Colonic mucosa (tissue), 4 donors: ENCODE data around the gene MESP2. TPM values are rescaled to one million over a fixed set of nuclear protein-coding genes. Genes with fewer than 3 reads are reported as not detected.

Source experiments
- DNase-seq: peaks from one replicate; pipeline ENCODE4 v3.0.0-alpha.2; 2020
- H3K27ac ChIP-seq: fragments of 200-600 bp; one replicate; pipeline ENCODE4 v1.8.0; 2021
- H3K27me3 ChIP-seq: fragments of 200-600 bp; one replicate; pipeline ENCODE4 v1.8.0; 2021
- H3K36me3 ChIP-seq: fragments of 200-600 bp; one replicate; pipeline ENCODE4 v1.8.0; 2021
- H3K4me1 ChIP-seq: fragments of 200-600 bp; one replicate; pipeline ENCODE4 v1.8.0; 2021; ENCODE audit warnings: mild to moderate bottlenecking
- H3K4me3 ChIP-seq: fragments of 200-600 bp; one replicate; pipeline ENCODE4 v1.8.0; 2021
- H3K9ac ChIP-seq, 2 donors: one replicate each; pipeline ENCODE4 v1.7.0; 2013; ENCODE audit warnings: control low read depth in 2 of 2, low read depth in 2 of 2, low read length in 2 of 2
- H3K9me3 ChIP-seq: fragments of 200-600 bp; one replicate; pipeline ENCODE4 v1.8.0; 2021
- CTCF ChIP-seq: fragments of 200-600 bp; IDR thresholded peaks from one replicate; pipeline ENCODE4 v1.8.0; 2022; ENCODE audit warnings: antibody characterized with exemption, mild to moderate bottlenecking
- intact Hi-C: fragments of 100-400 bp; cut with DNase I; formaldehyde crosslinking; loops from one replicate; pipeline ENCODE4 v1.14.1; 2022
- total RNA-seq, 2 donors: library from RNA; stranded (reverse); fragmentation: NEBNext Ultra II Directional in 1 of 2; extraction: Animal tissue kit (Norgen Biotek cat#: 25700) in 1 of 2; gene quantifications; one replicate each; pipeline ENCODE4 v1.2.1, GENCODE V29; 2021
- donor health status: healthy.
- donor health status: DM: no; HTN: no; CAD: no.
- donor health status: DM: no; HTN: no; CAD: no.

Gene MESP2
- total RNA-seq, 2 donors from 2014 or later, result 0.45 to 5.4 TPM

DNA sequence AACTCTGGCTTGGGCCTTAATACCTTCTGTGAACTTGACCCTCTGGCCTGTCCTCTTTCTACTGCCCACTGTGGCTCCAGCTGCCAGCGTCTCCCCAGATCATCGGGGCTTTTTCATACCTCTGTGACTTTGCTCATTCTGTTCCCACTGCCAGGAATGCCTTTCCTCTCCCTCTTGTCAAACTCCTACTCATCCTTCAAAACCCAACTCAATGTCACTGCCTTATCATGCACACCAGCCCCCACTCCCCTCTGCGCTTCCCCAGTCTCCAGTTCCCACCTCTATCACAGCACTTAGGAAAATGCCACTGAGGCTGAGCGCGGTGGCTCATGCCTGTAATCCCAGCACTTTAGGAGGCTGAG, 33.6 kb downstream of the MESP2 start:
- intact Hi-C loops, result no loop called here
- Histone ChIP-seq H3K4me1 (peaks cover 4% of the 10 kb centered on the region), H3K36me3 (no peaks in the 10 kb centered on the region), H3K4me3 (no peak overlapping the region), H3K27ac (no peak overlapping the region), H3K9me3 (no peaks in the 10 kb centered on the region), H3K27me3 (peaks cover 9% of the 10 kb centered on the region), H3K9ac (no peak overlapping the region)
- no peak for TF ChIP-seq CTCF
- no peak for DNase-seq

DNA sequence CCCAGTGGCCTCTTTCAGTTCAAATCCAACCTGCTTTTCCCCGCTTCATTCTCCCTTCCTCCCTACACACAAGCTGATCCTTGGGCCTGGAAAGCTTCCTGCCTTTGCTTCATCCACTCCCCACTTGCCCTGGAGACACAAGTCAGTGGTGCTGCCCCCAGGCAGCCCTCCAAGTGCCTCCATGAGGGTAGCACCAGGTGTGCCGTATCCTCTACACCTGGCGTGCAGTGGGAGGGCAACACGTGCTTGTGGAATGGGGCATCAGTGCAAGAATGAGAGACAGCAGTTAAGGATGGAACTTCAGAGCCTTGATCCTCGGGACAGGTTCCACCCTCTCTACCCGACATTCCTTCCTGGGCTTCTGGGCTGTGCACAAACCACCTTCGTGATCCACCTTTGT, 34.7 kb downstream of the MESP2 start:
- no peaks in the 10 kb centered on the region for H3K9me3 ChIP-seq
- no peak overlapping the region for H3K4me3 ChIP-seq
- H3K27me3 ChIP-seq, result peaks cover 19% of the 10 kb centered on the region
- H3K4me1 ChIP-seq, result peaks cover 4% of the 10 kb centered on the region
- no peak for DNase-seq
- intact Hi-C loops, result no loop called here
- H3K36me3 ChIP-seq, result no peaks in the 10 kb centered on the region
- no peak overlapping the region for H3K9ac ChIP-seq
- TF ChIP-seq CTCF, result no peak
- no peak overlapping the region for H3K27ac ChIP-seq

DNA sequence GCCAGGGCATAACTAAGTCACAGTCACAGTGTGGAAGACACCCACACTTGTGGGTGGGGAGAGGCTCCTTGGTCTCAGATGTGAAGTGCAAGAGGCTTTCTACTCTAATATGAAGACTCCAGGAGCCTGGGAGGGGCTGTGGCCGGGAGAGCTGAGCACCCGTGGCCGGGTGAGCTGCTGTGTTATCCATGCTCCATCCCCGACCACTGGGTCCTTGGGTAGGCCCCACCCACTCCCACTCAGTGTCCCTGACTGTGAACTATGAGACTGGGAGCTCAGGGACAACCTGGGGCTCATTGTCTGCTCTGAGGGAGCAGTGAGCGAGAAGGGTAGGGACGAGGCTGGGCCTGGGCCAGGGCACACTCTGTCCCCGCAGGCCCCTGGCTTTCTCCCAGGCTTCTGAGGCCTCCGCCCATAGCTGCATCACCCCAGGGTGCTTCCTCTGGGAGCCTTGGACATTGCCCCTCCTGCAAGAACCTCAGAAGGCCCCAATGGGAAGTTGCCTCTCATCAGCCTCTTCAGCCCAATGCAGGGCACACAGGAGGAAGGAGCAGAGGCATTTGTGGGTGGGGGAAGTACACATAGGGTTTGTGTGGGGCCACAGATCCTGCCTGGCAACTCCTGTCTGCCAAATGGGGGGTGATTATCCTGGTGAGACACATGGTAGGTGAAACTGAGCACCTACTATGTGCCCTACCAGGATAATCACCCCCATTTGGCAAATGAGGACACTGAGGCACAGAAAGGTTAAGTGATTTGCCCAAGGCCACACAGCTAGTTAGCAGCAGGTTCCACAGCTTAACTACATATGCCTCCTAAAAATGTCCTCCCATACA, 36.1 kb downstream of the MESP2 start:
- intact Hi-C loops, result no loop called here
- Histone ChIP-seq H3K9ac (peak overlapping the region in 1 of 2 donors; percentile 14), H3K4me3 (no peak overlapping the region), H3K4me1 (no peaks in the 10 kb centered on the region), H3K9me3 (no peaks in the 10 kb centered on the region), H3K27ac (no peak overlapping the region), H3K27me3 (peaks cover 23% of the 10 kb centered on the region), H3K36me3 (no peaks in the 10 kb centered on the region)
- no peak for TF ChIP-seq CTCF
- DNase-seq, result peak; percentile 60

DNA sequence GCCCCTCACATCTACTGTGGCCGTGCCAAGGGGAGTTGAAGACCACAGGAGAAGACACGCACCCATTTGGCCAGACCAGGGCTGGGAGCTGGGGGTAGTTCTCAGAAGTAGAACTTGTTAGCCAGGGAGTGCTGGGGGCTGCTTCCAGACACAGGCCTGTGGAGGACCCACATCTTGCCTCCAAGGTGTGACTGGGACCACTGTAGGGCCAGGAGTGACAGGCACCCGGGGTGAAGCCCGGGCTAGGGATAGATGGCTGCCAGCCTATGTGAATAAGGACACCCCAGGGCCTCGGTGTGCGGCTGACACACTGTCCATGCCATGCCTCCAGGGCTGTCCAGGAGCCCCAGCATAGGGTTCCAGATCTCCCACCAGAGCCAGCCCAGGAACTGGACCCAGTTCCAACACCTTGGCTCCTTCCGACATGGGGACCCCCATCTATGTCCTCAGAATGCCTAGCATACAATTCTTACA, 36.8 kb downstream of the MESP2 start:
- H3K4me1 ChIP-seq, result no peaks in the 10 kb centered on the region
- intact Hi-C loops, result no loop called here
- DNase-seq, result no peak
- no peak overlapping the region for H3K4me3 ChIP-seq
- H3K9me3 ChIP-seq, result no peaks in the 10 kb centered on the region
- H3K9ac ChIP-seq, result no peak overlapping the region
- H3K27me3 ChIP-seq, result peaks cover 23% of the 10 kb centered on the region
- no peak for TF ChIP-seq CTCF
- H3K27ac ChIP-seq, result no peak overlapping the region
- H3K36me3 ChIP-seq, result no peaks in the 10 kb centered on the region

DNA sequence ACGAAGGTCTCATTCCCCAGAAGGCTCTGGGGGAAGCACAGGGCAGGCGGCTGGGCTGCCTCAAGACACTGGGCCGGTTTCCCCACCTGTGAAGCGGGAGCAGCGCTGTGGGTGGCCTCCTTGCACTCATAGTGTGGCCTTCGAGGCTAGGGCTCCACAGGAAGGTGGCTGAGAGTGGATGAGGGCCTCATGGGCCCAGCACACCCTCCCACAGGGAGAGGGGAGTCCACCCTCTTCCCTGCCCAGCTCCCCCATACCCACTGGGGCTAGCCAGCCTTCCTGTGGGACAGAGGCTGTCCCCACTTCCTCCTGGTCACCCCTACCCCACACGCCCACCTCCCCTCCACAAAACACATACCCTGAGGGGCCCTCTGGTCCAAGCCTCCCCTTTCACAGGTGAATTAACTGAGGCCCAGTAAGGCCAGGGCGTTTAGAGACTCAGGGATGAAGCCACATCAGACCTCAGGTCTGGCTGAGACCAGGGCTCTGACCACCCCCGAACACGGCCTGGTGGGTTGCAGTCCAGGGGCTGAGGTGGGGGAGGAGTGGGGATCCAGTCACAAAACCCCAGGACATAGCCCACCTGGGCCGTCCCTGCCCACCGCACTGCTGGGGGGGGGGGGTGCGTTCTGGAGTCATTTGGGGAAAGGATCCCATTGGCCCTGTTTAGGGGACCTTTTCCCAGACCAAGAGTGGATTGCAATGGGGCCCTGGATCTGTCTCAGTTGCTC, 37.4 kb downstream of the MESP2 start:
- no peak overlapping the region for H3K27ac ChIP-seq

More for the DNA sequence above, 37.4 kb downstream of the MESP2 start:
- Histone ChIP-seq H3K9me3 (no peaks in the 10 kb centered on the region), H3K4me1 (no peaks in the 10 kb centered on the region), H3K9ac (peak overlapping the region in 1 of 2 donors; percentile 43), H3K4me3 (no peak overlapping the region), H3K27me3 (peaks cover 23% of the 10 kb centered on the region), H3K36me3 (no peaks in the 10 kb centered on the region)
- no peak for DNase-seq
- intact Hi-C loops, result no loop called here
- no peak for TF ChIP-seq CTCF
